Eye (tissue), 1 donor: Measurements from ENCODE around the gene TERF2IP.

ENCODE experiments used
- DNase-seq: peaks from one replicate; pipeline ENCODE4 v3.0.0-alpha.2; 2015

TERF2IP gene

GRCh38 chr16:75647492-75648264 is at the start of gene TERF2IP, which contains the start of gene KARS1:
TERF2IP (plus strand) TSS chr16:75647773; CDS start chr16:75647883, 110 bp downstream.
KARS1 (minus strand) TSS chr16:75647665; CDS start chr16:75647639, 26 bp downstream.
- DNase-seq, result peak; percentile 96

GRCh38 chr16:75599452-75600277 is 47.9 kb upstream of the TERF2IP start:
- no peak for DNase-seq

GRCh38 chr16:75603241-75603640 is 44.3 kb upstream of the TERF2IP start:
- DNase-seq, result no peak

GRCh38 chr16:75606507-75606906 is 41.1 kb upstream of the TERF2IP start:
- no peak for DNase-seq

GRCh38 chr16:75614066-75614897 is 33.3 kb upstream of the TERF2IP start:
- no peak for DNase-seq

GRCh38 chr16:75615619-75616018 is 32.0 kb upstream of the TERF2IP start:
- DNase-seq, result no peak

GRCh38 chr16:75616521-75617010 is 31.0 kb upstream of the TERF2IP start:
- no peak for DNase-seq

GRCh38 chr16:75617121-75617520 is 30.5 kb upstream of the TERF2IP start:
- no peak for DNase-seq

GRCh38 chr16:75618780-75619179 is 28.8 kb upstream of the TERF2IP start:
- DNase-seq, result no peak

GRCh38 chr16:75620326-75621169 is 27.0 kb upstream of the TERF2IP start:
- no peak for DNase-seq

- DNase-seq, result peak; percentile 38
Measured at GRCh38 chr16:75621170-75621477, 26.4 kb upstream of the TERF2IP start.

- peak; percentile 99 for DNase-seq
Measured at GRCh38 chr16:75622761-75623605, 24.6 kb upstream of the TERF2IP start, which contains the start of gene ADAT1. ADAT1 (minus strand) TSS chr16:75623281; CDS start chr16:75620799, 2,482 bp downstream.

GRCh38 chr16:75624921-75625334 is 22.6 kb upstream of the TERF2IP start:
- DNase-seq, result no peak

GRCh38 chr16:75626806-75627205 is 20.8 kb upstream of the TERF2IP start:
- no peak for DNase-seq

GRCh38 chr16:75627851-75628250 is 19.7 kb upstream of the TERF2IP start:
- DNase-seq, result no peak

- no peak for DNase-seq
Measured at GRCh38 chr16:75628351-75628750, 19.2 kb upstream of the TERF2IP start.

GRCh38 chr16:75629132-75629531 is 18.4 kb upstream of the TERF2IP start:
- no peak for DNase-seq

GRCh38 chr16:75630052-75630451 is 17.5 kb upstream of the TERF2IP start:
- DNase-seq, result no peak

- no peak for DNase-seq
Measured at GRCh38 chr16:75632857-75633256, 14.7 kb upstream of the TERF2IP start.

GRCh38 chr16:75635036-75635435 is 12.5 kb upstream of the TERF2IP start:
- DNase-seq, result no peak

- DNase-seq, result no peak
Measured at GRCh38 chr16:75640598-75640997, 7.0 kb upstream of the TERF2IP start.
